ENCODE measurements around the gene CSF2.

The CSF2 gene

GRCh38 chr5:132087661-132088060 is 14.1 kb downstream of the CSF2 start:
- no peaks in the 10 kb centered on the region for H3K9me3 ChIP-seq (ENCODE audit: control insufficient read depth, insufficient read depth, low read length)
- H3K27me3 ChIP-seq (ENCODE audit: control insufficient read depth, low read length): no peaks in the 10 kb centered on the region
- no peak overlapping the region for H3K4me3 ChIP-seq (ENCODE audit: low read length)
- no peaks in the 10 kb centered on the region for H3K4me1 ChIP-seq (ENCODE audit: control insufficient read depth, low read length)
- no peaks in the 10 kb centered on the region for H3F3A ChIP-seq (ENCODE audit: control insufficient read depth, insufficient read depth)
- no peaks in the 10 kb centered on the region for H4K20me1 ChIP-seq (ENCODE audit: control insufficient read depth, insufficient read depth, low read depth, low read length)
- TF ChIP-seq CTCF (IDR thresholded peaks at IDR 0.05; ENCODE audit: low read depth, low read length, poor library complexity, severe bottlenecking): no peak
- no peak for TF ChIP-seq EZH2phosphoT487 (IDR thresholded peaks at IDR 0.05; ENCODE audit: borderline replicate concordance, low read length)
- H3K4me2 ChIP-seq (ENCODE audit: low read length): no peak overlapping the region
- no peaks in the 10 kb centered on the region for H3K9me2 ChIP-seq (replicated peaks; ENCODE audit: control insufficient read depth, low read length)
- H3K79me2 ChIP-seq (ENCODE audit: control insufficient read depth, low read length): no peaks in the 10 kb centered on the region
- no peak overlapping the region for H3K27ac ChIP-seq (ENCODE audit: low read depth, low read length)
- H3K36me3 ChIP-seq (ENCODE audit: control insufficient read depth, low read length): no peaks in the 10 kb centered on the region

- Histone ChIP-seq H3K4me1 (ENCODE audit: control insufficient read depth, low read length) (no peaks in the 10 kb centered on the region), H3F3A (ENCODE audit: control insufficient read depth, insufficient read depth) (no peaks in the 10 kb centered on the region), H3K9me3 (ENCODE audit: control insufficient read depth, insufficient read depth, low read length) (no peaks in the 10 kb centered on the region), H4K20me1 (ENCODE audit: control insufficient read depth, insufficient read depth, low read depth, low read length) (no peaks in the 10 kb centered on the region), H3K4me3 (ENCODE audit: low read length) (no peak overlapping the region), H3K36me3 (ENCODE audit: control insufficient read depth, low read length) (no peaks in the 10 kb centered on the region), H3K79me2 (ENCODE audit: control insufficient read depth, low read length) (no peaks in the 10 kb centered on the region), H3K27ac (ENCODE audit: low read depth, low read length) (no peak overlapping the region), H3K9me2 (replicated peaks; ENCODE audit: control insufficient read depth, low read length) (no peaks in the 10 kb centered on the region), H3K4me2 (ENCODE audit: low read length) (no peak overlapping the region), H3K27me3 (ENCODE audit: control insufficient read depth, low read length) (no peaks in the 10 kb centered on the region)
- no peak for TF ChIP-seq EZH2phosphoT487 (IDR thresholded peaks at IDR 0.05; ENCODE audit: borderline replicate concordance, low read length)
- no peak for TF ChIP-seq CTCF (IDR thresholded peaks at IDR 0.05; ENCODE audit: low read depth, low read length, poor library complexity, severe bottlenecking)
Observed at GRCh38 chr5:132089363-132089762, 15.8 kb downstream of the CSF2 start.

DNA sequence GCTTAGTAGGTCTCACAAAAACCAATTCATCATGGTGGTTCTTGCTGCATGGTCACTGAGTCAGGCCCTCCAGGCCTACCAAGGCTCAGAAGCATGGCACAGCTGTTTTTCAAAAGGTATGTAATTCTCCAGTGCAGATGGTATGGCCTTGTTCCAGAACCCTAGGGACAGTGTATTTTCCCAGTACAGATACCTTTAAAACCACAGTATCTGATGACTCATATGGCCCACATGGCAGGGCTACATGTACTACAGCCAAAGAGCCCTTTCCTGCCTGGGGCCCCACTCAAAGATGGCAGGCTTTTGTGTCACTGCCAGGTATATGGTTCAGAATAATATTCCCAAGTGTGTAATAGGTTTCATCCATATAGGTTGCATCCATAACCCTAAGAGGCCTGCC is 16.5 kb downstream of the CSF2 start:
- Histone ChIP-seq H3K9me3 (ENCODE audit: control insufficient read depth, insufficient read depth, low read length) (no peaks in the 10 kb centered on the region), H3K27me3 (ENCODE audit: control insufficient read depth, low read length) (no peaks in the 10 kb centered on the region), H3F3A (ENCODE audit: control insufficient read depth, insufficient read depth) (no peaks in the 10 kb centered on the region), H4K20me1 (ENCODE audit: control insufficient read depth, insufficient read depth, low read depth, low read length) (no peaks in the 10 kb centered on the region), H3K4me2 (ENCODE audit: low read length) (no peak overlapping the region), H3K4me1 (ENCODE audit: control insufficient read depth, low read length) (no peaks in the 10 kb centered on the region), H3K36me3 (ENCODE audit: control insufficient read depth, low read length) (no peaks in the 10 kb centered on the region), H3K79me2 (ENCODE audit: control insufficient read depth, low read length) (no peaks in the 10 kb centered on the region), H3K4me3 (ENCODE audit: low read length) (no peak overlapping the region), H3K27ac (ENCODE audit: low read depth, low read length) (no peak overlapping the region), H3K9me2 (replicated peaks; ENCODE audit: control insufficient read depth, low read length) (no peaks in the 10 kb centered on the region)
- TF ChIP-seq EZH2phosphoT487 (IDR thresholded peaks at IDR 0.05; ENCODE audit: borderline replicate concordance, low read length) (no peak), CTCF (IDR thresholded peaks at IDR 0.05; ENCODE audit: low read depth, low read length, poor library complexity, severe bottlenecking) (no peak)

DNA sequence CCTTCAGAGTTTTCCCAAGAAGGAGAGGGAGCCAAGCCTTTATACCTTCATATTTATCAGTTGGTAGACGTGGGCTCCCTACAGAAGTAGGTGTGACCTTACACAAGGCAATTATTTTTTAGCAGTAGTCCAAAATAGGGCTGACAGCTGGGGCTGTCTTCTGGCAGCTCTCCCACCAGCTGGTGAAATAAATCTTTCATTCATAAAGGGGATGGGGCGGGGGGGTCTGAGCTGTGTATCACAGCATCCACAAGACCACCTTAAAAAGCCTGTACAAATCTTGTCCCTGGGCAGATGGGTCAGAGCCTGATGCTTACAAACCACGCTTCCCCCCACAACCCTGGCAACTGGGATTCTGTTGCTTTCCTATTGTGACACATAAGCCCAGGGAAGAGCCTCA is 19.7 kb downstream of the CSF2 start:
- Histone ChIP-seq H3K4me1 (ENCODE audit: control insufficient read depth, low read length) (no peaks in the 10 kb centered on the region), H3K4me2 (ENCODE audit: low read length) (no peak overlapping the region), H4K20me1 (ENCODE audit: control insufficient read depth, insufficient read depth, low read depth, low read length) (no peaks in the 10 kb centered on the region), H3F3A (ENCODE audit: control insufficient read depth, insufficient read depth) (no peaks in the 10 kb centered on the region), H3K9me2 (replicated peaks; ENCODE audit: control insufficient read depth, low read length) (no peaks in the 10 kb centered on the region), H3K4me3 (ENCODE audit: low read length) (no peak overlapping the region), H3K79me2 (ENCODE audit: control insufficient read depth, low read length) (no peaks in the 10 kb centered on the region), H3K36me3 (ENCODE audit: control insufficient read depth, low read length) (no peaks in the 10 kb centered on the region), H3K27me3 (ENCODE audit: control insufficient read depth, low read length) (no peaks in the 10 kb centered on the region), H3K27ac (ENCODE audit: low read depth, low read length) (no peak overlapping the region), H3K9me3 (ENCODE audit: control insufficient read depth, insufficient read depth, low read length) (no peaks in the 10 kb centered on the region)
- TF ChIP-seq EZH2phosphoT487 (IDR thresholded peaks at IDR 0.05; ENCODE audit: borderline replicate concordance, low read length) (no peak), CTCF (IDR thresholded peaks at IDR 0.05; ENCODE audit: low read depth, low read length, poor library complexity, severe bottlenecking) (no peak)

All from DOHH2 (cell line).